T-helper 2 cell treated with Interferon-gamma antibody and Interleukin-4, amounts not matched to agents 5 μg/mL and 100 μg/mL, for 36 hours (primary cell): ENCODE data around the gene OR2A14.
"Not testable (repeated sequence)": the region's sequence is repeated elsewhere in the genome, so short reads cannot be mapped to it uniquely, and the experiment has no call there.

ENCODE experiments used
- DNase-seq: peaks from one replicate; pipeline ENCODE4 v3.0.0; 2021; ENCODE audit warnings: low spot score
- H3K27ac Mint-ChIP-seq: one replicate; pipeline ENCODE4 v1.8.0; 2021; ENCODE audit warnings: mild to moderate bottlenecking, mixed read lengths
- H3K27me3 Mint-ChIP-seq: one replicate; pipeline ENCODE4 v1.8.0; 2021; ENCODE audit warnings: low read depth, mixed read lengths
- H3K36me3 Mint-ChIP-seq: one replicate; pipeline ENCODE4 v1.8.0; 2021; ENCODE audit warnings: low read depth, mixed read lengths
- H3K4me1 Mint-ChIP-seq: one replicate; pipeline ENCODE4 v1.8.0; 2021; ENCODE audit warnings: low read depth, mixed read lengths
- H3K4me3 Mint-ChIP-seq: one replicate; pipeline ENCODE4 v1.8.0; 2022; ENCODE audit warnings: mild to moderate bottlenecking, moderate library complexity, mixed read lengths
- H3K9me3 Mint-ChIP-seq: one replicate; pipeline ENCODE4 v1.8.0; 2021; ENCODE audit warnings: mixed read lengths

The OR2A14 gene

DNA sequence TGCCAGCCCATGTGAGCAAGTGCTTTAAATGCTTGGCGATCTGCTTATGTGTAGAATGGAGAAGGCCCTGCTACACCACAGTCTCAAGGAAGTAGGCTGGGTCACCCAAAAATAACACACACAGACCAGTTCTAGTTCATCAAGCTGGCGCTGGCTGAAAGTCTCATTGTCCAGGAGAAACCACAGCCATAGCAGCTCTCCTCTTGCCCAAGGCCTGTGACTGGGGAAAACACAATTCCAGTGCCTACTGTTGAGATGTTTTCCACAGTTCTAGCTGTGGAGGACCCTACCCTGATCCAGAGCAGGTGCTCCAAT is 56.1 kb downstream of the OR2A14 start:
- not testable (repeated sequence) for H3K36me3 Mint-ChIP-seq, H3K27ac Mint-ChIP-seq, DNase-seq, H3K4me3 Mint-ChIP-seq, H3K4me1 Mint-ChIP-seq, H3K9me3 Mint-ChIP-seq
- peaks cover 20% of the 10 kb centered on the region for H3K27me3 Mint-ChIP-seq
